ENCODE measurements around the gene UBE2I.

- TF ChIP-seq CTCF (IDR thresholded peaks at IDR 0.05) (no peak), EZH2 (IDR thresholded peaks at IDR 0.05; ENCODE audit: borderline replicate concordance, insufficient read depth, low read depth, low read length, poor library complexity, severe bottlenecking) (no peak)
Measured at GRCh38 chr16:1327619-1327947, 18.1 kb downstream of the UBE2I start.

Data from B cell (primary cell).